Stomach (tissue), 9 donors: Measurements from ENCODE around the gene SPARCL1. TPM values are rescaled to one million over a fixed set of nuclear protein-coding genes. Genes with fewer than 3 reads are reported as not detected.

Source experiments
- DNase-seq, 2 donors: peaks; one replicate each; pipeline versions ENCODE4 v3.0.0 to v3.0.0-alpha.2; 2013 to 2019
- H3K27ac ChIP-seq, 5 donors: fragments of 200-600 bp in 4 of 5; sonication (generic) in 4 of 5; one replicate each; pipeline ENCODE4 v1.5.1; 2013 to 2019; ENCODE audit warnings: mild to moderate bottlenecking in 1 of 5, moderate library complexity in 1 of 5
- H3K27me3 ChIP-seq, 3 donors: fragments of 200-600 bp; sonication (generic); one replicate each; pipeline ENCODE4 v1.5.1; 2017 to 2019; ENCODE audit warnings: mixed run types in 1 of 3
- H3K36me3 ChIP-seq, 4 donors: fragments of 200-600 bp; sonication (generic); 1 replicate in 3 of 4; 2 replicates in 1 of 4; pipeline ENCODE4 v1.5.1; 2016 to 2019
- H3K4me1 ChIP-seq, 4 donors: fragments of 200-600 bp; sonication (generic); one replicate each; pipeline ENCODE4 v1.5.1; 2016 to 2019
- H3K4me3 ChIP-seq, 4 donors: fragments of 200-600 bp; sonication (generic) in 3 of 4; one replicate each; pipeline ENCODE4 v1.5.1; 2016 to 2019; ENCODE audit warnings: mild to moderate bottlenecking in 1 of 4
- H3K9me3 ChIP-seq, 4 donors: fragments of 200-600 bp; sonication (generic); one replicate each; pipeline ENCODE4 v1.5.1; 2016 to 2019
- EP300 ChIP-seq: sonication (generic); formaldehyde crosslinking; IDR thresholded peaks from one replicate; pipeline ENCODE4 v1.6.1; 2017; ENCODE audit warnings: antibody characterized with exemption
- POLR2A ChIP-seq, 4 donors: fragments of 450-650 bp; IDR thresholded peaks; one replicate each; pipeline ENCODE4 v1.6.1; 2016; ENCODE audit warnings: antibody characterized with exemption in 4 of 4, control low read depth in 2 of 4, mild to moderate bottlenecking in 1 of 4, moderate library complexity in 1 of 4
- POLR2AphosphoS5 ChIP-seq, 3 donors: sonication (generic); formaldehyde crosslinking; IDR thresholded peaks; one replicate each; pipeline ENCODE4 v1.6.1; 2016; ENCODE audit warnings: antibody characterized with exemption in 3 of 3
- WGBS, 5 donors: extraction: QIAGEN DNeasy Blood & Tissue Kit in 3 of 5; methylation state at CpG; one replicate each; pipeline versions ENCODE4 v1.1.5 to v1.1.7; 2013 to 2018; 5-methylcytosine and 5-hydroxymethylcytosine counted together
- intact Hi-C: fragments of 100-400 bp; cut with DNase I; formaldehyde crosslinking; loops from one replicate; pipeline ENCODE4 v1.15.1; 2023; ENCODE audit warnings: low total_unique reads
- polyA plus RNA-seq, 3 donors: library from polyadenylated mRNA; stranded (reverse); fragments of 200-250 nt; gene quantifications; one replicate each; pipeline ENCODE4 v1.2.3, GENCODE V29; 2013
- total RNA-seq, 5 donors: library from RNA; depleted of rRNA; stranded (reverse); fragments of >200 nt; gene quantifications; one replicate each; pipeline versions ENCODE4 v1.1.0 to v1.2.3, GENCODE V29; 2014 to 2016
- TF ChIP-seq, protein P1 (sequence below), 7 experiments: fragments of 450-650 bp in 4 of 7; fragments of 200-600 bp in 3 of 7; sonication (generic) in 3 of 7; IDR thresholded peaks; one replicate each; pipeline ENCODE4 v1.5.1; 2016 to 2019; ENCODE audit warnings: antibody characterized with exemption in 7 of 7, control low read depth in 2 of 7, mild to moderate bottlenecking in 1 of 7
- donor health status: healthy with polysubstance abuse.
- donor health status: Bipolar disorder and iron deficiency.
- donor health status: healthy.

The SPARCL1 gene
- total and polyA plus RNA-seq, 8 donors: 36.9 to 710 (median 192) TPM

DNA sequence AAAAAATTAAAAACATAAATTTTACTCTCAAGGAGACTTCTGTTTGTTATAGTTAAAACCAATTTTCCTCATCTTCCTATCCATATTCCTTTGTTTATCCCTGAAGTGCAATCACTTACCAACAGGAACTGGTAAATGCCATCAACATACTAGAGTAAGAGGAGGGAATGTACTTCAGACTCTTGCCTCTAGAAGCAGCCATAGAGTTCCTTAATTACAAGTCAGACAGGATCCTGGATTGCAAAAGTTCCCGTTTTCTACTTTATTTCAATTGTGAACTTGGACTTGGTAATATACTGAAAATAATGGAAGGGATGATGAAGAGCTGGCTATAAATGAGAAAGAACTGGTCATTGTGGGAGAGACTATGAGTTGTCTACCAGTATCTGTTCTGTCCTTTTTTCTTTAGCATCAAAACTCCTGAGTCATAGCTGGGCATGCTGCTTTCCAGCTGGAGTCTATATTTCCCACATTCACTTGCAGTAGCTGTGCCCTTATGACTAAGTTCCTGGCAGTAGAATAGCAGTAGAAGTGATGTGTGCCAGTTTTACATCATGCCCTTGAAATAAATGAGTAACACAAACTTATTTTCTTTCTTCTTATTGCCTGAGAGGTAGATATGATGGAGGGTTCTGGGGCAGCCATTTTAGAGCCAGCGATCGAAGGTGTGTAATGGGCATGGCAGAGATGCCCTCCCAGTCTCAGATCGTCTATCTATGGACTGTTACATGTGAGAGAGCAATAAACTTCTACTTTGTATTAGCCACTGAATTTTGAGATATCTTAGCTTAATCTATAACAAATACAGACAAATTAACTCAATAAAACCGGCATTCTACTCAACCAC, 26.8 kb upstream of the SPARCL1 start:
- H3K27ac ChIP-seq: no peak overlapping the region
- no peaks in the 10 kb centered on the region for H3K4me1 ChIP-seq
- H3K9me3 ChIP-seq: no peaks in the 10 kb centered on the region
- no peak for TF ChIP-seq POLR2A (IDR thresholded peaks at IDR 0.05)
- no peak for TF ChIP-seq EP300
- no peak for TF ChIP-seq POLR2AphosphoS5 (IDR thresholded peaks at IDR 0.05)
- TF ChIP-seq, protein P1, sequence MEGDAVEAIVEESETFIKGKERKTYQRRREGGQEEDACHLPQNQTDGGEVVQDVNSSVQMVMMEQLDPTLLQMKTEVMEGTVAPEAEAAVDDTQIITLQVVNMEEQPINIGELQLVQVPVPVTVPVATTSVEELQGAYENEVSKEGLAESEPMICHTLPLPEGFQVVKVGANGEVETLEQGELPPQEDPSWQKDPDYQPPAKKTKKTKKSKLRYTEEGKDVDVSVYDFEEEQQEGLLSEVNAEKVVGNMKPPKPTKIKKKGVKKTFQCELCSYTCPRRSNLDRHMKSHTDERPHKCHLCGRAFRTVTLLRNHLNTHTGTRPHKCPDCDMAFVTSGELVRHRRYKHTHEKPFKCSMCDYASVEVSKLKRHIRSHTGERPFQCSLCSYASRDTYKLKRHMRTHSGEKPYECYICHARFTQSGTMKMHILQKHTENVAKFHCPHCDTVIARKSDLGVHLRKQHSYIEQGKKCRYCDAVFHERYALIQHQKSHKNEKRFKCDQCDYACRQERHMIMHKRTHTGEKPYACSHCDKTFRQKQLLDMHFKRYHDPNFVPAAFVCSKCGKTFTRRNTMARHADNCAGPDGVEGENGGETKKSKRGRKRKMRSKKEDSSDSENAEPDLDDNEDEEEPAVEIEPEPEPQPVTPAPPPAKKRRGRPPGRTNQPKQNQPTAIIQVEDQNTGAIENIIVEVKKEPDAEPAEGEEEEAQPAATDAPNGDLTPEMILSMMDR (IDR thresholded peaks at IDR 0.05): no peak
- no peak for DNase-seq
- no peak overlapping the region for H3K4me3 ChIP-seq
- no peaks in the 10 kb centered on the region for H3K36me3 ChIP-seq
- no peaks in the 10 kb centered on the region for H3K27me3 ChIP-seq
- intact Hi-C loops: no loop called here
- 88 to 90% (median 89%) methylated on average over 5 of the region's 5 CpGs for WGBS, 5 donors

DNA sequence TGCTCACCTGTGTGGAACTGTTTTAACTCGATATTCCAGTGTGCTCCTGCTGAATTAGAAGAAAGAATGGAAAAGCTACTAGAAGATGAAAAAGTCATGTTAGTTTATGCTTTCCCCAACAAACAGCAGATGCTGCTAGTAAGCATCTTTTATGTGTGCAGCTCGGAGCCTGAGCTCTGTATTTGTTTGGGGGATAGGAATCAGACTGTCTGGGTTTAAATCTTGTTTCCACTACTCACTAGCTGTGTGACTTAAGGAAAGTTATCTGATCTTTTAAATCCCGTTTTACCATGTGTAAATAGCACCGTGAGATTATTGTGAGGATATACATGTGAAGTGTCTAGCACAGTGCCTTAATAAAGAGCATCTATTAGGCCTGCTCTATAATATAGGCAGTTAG, 24.0 kb upstream of the SPARCL1 start:
- Histone ChIP-seq H3K9me3 (no peaks in the 10 kb centered on the region), H3K27me3 (no peaks in the 10 kb centered on the region), H3K4me3 (no peak overlapping the region), H3K4me1 (no peaks in the 10 kb centered on the region), H3K27ac (no peak overlapping the region), H3K36me3 (no peaks in the 10 kb centered on the region)
- no peak for DNase-seq
- intact Hi-C loops: no loop called here
- WGBS, 5 donors: 49 to 85% (median 59%) methylated on average over 4 of the region's 4 CpGs
- TF ChIP-seq POLR2AphosphoS5 (IDR thresholded peaks at IDR 0.05) (no peak), EP300 (no peak), POLR2A (IDR thresholded peaks at IDR 0.05) (no peak)
- TF ChIP-seq, protein P1 (IDR thresholded peaks at IDR 0.05): no peak

DNA sequence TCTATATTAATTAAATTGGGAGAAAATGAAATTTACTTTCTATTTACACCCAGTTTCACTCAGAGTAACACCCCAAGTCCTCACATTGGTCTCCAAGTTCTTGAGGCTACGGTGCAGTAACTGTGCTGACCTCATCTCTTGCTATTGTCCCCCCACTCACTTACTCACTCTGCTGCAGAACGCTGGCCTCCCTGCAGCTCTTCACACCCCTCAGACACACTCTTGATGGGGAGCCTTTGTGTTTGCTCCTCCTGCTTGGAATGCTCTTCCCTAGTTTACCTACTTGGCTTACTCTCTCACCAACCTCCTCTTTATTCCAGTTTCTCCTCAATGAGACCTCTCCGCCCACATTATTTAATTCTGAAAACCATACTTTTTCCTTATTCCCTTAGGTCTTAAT, 22.2 kb upstream of the SPARCL1 start:
- Histone ChIP-seq H3K9me3 (no peaks in the 10 kb centered on the region), H3K27ac (no peak overlapping the region), H3K27me3 (no peaks in the 10 kb centered on the region), H3K36me3 (no peaks in the 10 kb centered on the region), H3K4me1 (no peaks in the 10 kb centered on the region), H3K4me3 (no peak overlapping the region)
- DNase-seq: no peak
- intact Hi-C loops: no loop called here
- TF ChIP-seq POLR2A (IDR thresholded peaks at IDR 0.05): no peak
- TF ChIP-seq, protein P1 (IDR thresholded peaks at IDR 0.05): no peak
- no peak for TF ChIP-seq EP300
- TF ChIP-seq POLR2AphosphoS5 (IDR thresholded peaks at IDR 0.05): no peak
- WGBS, 5 donors: 62 to 77% (median 68%) methylated on average over 3 of the region's 3 CpGs

DNA sequence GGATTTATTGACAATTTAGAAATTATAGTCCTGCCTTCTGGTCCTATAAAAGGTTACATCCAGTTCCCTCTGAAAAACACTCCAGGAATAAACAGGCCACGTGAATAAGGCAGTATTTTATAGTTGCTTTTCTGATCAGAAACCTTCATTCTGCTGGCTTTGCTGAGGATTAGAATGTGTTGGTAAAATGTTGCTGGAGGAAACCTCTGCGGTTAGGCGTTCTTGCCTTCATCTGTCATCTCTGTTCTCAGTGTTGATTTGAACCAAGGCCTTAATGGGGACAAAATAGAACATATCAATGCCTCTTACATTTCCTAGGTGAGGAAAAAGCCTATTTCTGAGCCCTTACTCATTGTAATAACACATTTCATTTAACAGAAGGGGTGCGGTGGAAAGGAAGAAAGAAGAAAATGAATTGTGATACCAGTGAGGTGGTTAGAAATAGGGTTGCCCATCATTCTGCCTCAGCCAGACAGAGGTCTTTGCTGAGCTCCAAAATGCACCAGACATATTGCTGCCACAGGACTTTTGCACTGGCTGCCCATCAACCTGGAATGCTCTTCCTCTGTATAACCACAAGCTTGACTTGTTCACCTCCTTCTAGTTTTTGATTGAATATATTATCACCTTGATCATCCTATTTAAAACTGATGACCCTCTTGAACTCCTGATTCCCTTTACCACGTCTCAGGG, 18.0 kb upstream of the SPARCL1 start:
- TF ChIP-seq EP300 (no peak), POLR2A (IDR thresholded peaks at IDR 0.05) (no peak), POLR2AphosphoS5 (IDR thresholded peaks at IDR 0.05) (no peak)
- TF ChIP-seq, protein P1 (IDR thresholded peaks at IDR 0.05): no peak
- H3K4me3 ChIP-seq: no peak overlapping the region
- peaks cover 0 to 13% (median 0%) of the 10 kb centered on the region in 4 donors for H3K4me1 ChIP-seq
- H3K36me3 ChIP-seq: no peaks in the 10 kb centered on the region
- intact Hi-C loops: no loop called here
- no peak overlapping the region for H3K27ac ChIP-seq
- H3K27me3 ChIP-seq: no peaks in the 10 kb centered on the region
- 63 to 73% (median 71%) methylated on average over 5 of the region's 5 CpGs for WGBS, 5 donors
- H3K9me3 ChIP-seq: no peaks in the 10 kb centered on the region
- no peak for DNase-seq
